GM12891 (cell line): Measurements from ENCODE around the gene SLC46A2.

Source experiments
- PAX5 ChIP-seq: IDR thresholded peaks from 2 replicates; pipeline ENCODE4 v1.6.1; 2011; ENCODE audit warnings: low read length, moderate library complexity, mild to moderate bottlenecking; ENCODE audit not compliant: insufficient read depth, severe bottlenecking
- POLR2A ChIP-seq: IDR thresholded peaks from 2 replicates; pipeline ENCODE4 v1.6.1; 2011; ENCODE audit warnings: low read depth, low read length, control low read depth
- POLR2AphosphoS5 ChIP-seq: IDR thresholded peaks from 2 replicates; pipeline ENCODE4 v1.6.1; 2011; ENCODE audit warnings: low read depth, low read length, control low read depth
- SPI1 ChIP-seq: IDR thresholded peaks from 2 replicates; pipeline ENCODE4 v1.6.1; 2011; ENCODE audit warnings: low read depth, low read length, control low read depth
- TAF1 ChIP-seq: IDR thresholded peaks from 2 replicates; pipeline ENCODE4 v1.6.1; 2011; ENCODE audit warnings: low read depth, low read length, control low read depth

DNA sequence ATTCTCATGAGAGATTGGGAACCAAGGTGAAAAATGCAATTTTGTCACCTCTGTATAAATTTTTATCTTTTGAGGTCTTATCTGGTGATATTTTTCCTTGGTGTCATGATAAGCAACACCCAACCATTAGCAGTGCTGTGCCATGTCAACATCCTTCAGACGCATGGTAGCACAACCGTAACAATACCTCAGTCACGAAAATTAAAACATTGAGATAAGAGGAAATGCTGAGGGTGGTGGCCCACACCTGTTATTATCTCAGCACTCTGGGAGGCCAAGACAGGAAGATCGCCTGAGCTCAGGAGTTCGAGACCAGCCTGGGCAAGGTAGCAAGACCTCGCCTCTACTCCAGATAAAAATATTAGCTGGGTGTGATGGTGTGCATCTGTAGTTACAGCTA, 32.7 kb downstream of the SLC46A2 start:
- TF ChIP-seq SPI1 = no peak
- no peak for TF ChIP-seq POLR2A
- TF ChIP-seq POLR2AphosphoS5 = no peak
- TF ChIP-seq TAF1 = no peak
- no peak for TF ChIP-seq PAX5
